ENCODE results near the gene SPOCK1.

Gene SPOCK1

GRCh38 chr5:137195483-137195882, 303.6 kb downstream of the SPOCK1 start:
- TF ChIP-seq, protein P1, sequence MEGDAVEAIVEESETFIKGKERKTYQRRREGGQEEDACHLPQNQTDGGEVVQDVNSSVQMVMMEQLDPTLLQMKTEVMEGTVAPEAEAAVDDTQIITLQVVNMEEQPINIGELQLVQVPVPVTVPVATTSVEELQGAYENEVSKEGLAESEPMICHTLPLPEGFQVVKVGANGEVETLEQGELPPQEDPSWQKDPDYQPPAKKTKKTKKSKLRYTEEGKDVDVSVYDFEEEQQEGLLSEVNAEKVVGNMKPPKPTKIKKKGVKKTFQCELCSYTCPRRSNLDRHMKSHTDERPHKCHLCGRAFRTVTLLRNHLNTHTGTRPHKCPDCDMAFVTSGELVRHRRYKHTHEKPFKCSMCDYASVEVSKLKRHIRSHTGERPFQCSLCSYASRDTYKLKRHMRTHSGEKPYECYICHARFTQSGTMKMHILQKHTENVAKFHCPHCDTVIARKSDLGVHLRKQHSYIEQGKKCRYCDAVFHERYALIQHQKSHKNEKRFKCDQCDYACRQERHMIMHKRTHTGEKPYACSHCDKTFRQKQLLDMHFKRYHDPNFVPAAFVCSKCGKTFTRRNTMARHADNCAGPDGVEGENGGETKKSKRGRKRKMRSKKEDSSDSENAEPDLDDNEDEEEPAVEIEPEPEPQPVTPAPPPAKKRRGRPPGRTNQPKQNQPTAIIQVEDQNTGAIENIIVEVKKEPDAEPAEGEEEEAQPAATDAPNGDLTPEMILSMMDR (IDR thresholded peaks at IDR 0.05; ENCODE audit: control insufficient read depth, extremely low read depth, insufficient read depth): no peak
- no peak overlapping the region for H3K4me3 ChIP-seq (ENCODE audit: low read depth, low read length)
- DNase-seq (ENCODE audit: low read depth): no peak

DNA sequence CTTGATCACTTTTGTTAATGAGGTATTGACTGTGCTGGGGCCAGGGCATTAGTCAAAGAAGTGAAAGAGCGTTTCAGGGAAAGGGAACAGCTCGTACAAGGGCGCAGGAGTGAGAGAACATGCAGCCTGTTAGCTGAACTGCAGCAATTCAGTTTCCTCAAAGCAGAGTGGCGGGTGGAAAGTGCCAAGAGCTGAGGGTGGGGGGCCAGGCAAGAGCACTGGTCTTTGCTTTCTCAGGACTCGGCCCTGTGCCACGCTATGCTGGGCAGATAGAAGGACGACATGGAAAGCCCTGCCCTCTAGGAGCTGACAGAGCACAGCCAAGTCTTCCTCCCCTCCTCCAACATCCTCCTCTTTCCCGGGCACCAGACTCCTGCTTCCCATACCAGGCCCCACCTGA, 304.8 kb downstream of the SPOCK1 start:
- DNase-seq (ENCODE audit: low read depth): no peak
- no peak overlapping the region for H3K4me3 ChIP-seq (ENCODE audit: low read depth, low read length)
- TF ChIP-seq, protein P1 (IDR thresholded peaks at IDR 0.05; ENCODE audit: control insufficient read depth, extremely low read depth, insufficient read depth): no peak

- no peak overlapping the region for H3K4me3 ChIP-seq (ENCODE audit: low read depth, low read length)
- DNase-seq (ENCODE audit: low read depth): peak; percentile 95
- TF ChIP-seq, protein P1 (IDR thresholded peaks at IDR 0.05; ENCODE audit: control insufficient read depth, extremely low read depth, insufficient read depth): no peak
Observed at GRCh38 chr5:137192293-137192743, 306.8 kb downstream of the SPOCK1 start.

- TF ChIP-seq, protein P1 (IDR thresholded peaks at IDR 0.05; ENCODE audit: control insufficient read depth, extremely low read depth, insufficient read depth): no peak
Observed at GRCh38 chr5:137191179-137191578, 307.9 kb downstream of the SPOCK1 start.

GRCh38 chr5:137190441-137190840, 308.7 kb downstream of the SPOCK1 start:
- H3K4me3 ChIP-seq (ENCODE audit: low read depth, low read length): no peak overlapping the region
- TF ChIP-seq, protein P1 (IDR thresholded peaks at IDR 0.05; ENCODE audit: control insufficient read depth, extremely low read depth, insufficient read depth): no peak
- no peak for DNase-seq (ENCODE audit: low read depth)

More at GRCh38 chr5:137191179-137191578, 307.9 kb downstream of the SPOCK1 start:
- DNase-seq (ENCODE audit: low read depth): no peak
- no peak overlapping the region for H3K4me3 ChIP-seq (ENCODE audit: low read depth, low read length)

DNA sequence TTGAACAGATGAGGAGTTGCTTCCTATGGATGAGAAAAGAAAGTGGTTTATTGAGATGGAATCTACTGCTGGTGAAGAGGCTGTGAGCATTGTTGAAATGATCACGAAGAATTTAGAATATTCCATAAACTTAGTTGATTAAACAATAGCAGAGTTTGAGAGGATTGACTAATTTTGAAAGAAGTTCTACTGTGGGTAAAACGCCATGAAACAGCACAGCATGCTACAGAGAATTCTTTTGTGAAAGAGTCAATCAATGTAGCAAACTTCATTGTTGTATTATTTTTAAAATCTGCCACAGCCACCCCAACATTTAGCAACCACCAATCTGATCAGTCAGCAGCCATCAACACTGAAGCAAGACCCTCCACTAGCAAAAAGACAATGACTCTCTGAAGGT, 309.1 kb downstream of the SPOCK1 start:
- no peak for DNase-seq (ENCODE audit: low read depth)
- no peak overlapping the region for H3K4me3 ChIP-seq (ENCODE audit: low read depth, low read length)
- TF ChIP-seq, protein P1 (IDR thresholded peaks at IDR 0.05; ENCODE audit: control insufficient read depth, extremely low read depth, insufficient read depth): no peak

- no peak for DNase-seq (ENCODE audit: low read depth)
- H3K4me3 ChIP-seq (ENCODE audit: low read depth, low read length): no peak overlapping the region
- TF ChIP-seq, protein P1 (IDR thresholded peaks at IDR 0.05; ENCODE audit: control insufficient read depth, extremely low read depth, insufficient read depth): no peak
Observed at GRCh38 chr5:137188566-137188965, 310.6 kb downstream of the SPOCK1 start.
